ENCODE measurements around the gene RGS8.

RGS8 gene

DNA sequence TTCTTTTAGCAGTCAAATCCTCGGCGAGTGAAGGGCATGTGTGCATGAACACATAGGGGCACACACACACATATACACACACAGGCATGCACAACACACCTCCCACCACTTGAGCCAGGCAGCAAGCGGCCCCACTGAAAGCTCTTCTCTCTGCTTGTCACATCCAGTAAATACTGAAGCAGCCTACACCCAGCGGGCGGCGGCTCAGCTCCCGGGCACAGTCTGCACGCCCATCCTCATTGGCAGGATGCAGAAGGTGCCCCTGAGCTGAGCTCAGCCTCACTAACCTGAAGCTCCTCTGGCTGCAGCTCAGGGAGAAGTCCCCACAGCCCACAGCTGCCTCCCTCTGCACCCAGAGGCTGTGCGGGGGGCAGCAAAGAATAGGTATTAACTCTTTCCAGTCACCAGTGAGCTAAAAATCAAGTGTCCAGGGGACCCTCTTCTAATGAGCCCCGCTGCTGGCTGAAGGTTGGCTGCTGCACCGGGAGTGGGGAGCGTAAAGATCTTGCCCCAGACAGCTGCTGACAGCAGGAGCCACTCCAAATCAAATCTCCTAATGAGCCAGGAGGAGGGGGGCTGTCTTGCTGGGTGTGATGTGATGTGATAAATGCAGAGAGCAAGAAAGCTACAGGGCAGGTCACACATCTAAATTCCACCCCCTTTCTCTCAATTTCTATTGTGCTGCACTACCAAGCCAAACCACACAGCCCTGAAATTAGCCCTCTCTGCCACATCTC, 12.5 kb downstream of the RGS8 start:
- DNase-seq (ENCODE audit: low spot score) = peak; percentile 61

DNA sequence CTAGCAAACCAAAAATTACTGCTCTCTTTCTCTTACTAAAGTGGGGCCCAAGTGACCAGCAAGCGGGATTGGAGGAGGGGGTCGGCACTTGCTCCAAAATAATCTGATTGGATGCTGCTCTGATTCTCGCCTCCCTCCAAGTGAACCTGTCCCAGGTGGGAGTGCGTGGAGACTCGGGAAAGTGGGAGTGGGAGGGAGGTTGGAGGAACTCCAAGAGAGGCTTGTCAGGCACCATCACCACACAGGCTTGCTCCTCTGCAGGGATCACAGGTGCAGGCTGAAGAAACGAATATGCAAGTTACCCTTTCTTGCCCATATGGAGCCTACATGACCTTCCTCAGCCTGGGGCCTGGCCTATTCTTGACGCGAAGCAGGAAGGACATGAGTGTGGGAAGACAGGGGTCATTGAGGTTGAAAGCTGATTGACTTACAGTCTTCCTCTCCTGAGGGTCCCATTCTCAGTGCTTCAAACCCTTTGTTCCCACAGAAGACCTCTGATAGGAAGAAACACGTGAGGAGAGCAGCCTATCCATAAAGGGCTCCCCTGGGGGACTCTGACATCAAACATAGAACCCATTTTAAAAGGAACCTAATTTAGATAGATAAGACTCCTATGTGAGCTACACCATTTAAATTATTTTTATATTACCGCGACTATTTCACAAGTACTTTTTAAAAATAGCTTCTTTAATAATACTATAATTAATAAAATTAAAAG, 14.2 kb downstream of the RGS8 start:
- no peak for DNase-seq (ENCODE audit: low spot score)

DNA sequence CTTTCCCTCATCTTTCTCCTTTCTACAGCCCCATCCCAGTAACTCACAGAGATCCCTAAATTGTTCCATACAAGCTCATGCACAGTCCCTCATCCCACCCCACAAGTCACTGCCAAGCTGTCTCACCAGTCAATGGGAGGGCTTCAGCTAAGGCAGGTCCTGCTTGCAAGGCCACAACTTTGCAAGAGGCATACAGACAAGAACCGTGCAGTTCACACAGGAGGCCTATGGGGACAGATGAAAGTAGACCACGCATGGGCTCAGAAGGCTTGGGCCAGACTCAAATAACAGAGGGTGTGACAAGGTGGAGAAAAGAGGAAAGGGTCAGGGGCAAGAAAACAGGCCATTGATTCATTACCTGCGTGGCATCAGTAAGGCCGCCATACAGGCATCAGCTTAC, 15.1 kb downstream of the RGS8 start:
- DNase-seq (ENCODE audit: low spot score) = no peak

DNA sequence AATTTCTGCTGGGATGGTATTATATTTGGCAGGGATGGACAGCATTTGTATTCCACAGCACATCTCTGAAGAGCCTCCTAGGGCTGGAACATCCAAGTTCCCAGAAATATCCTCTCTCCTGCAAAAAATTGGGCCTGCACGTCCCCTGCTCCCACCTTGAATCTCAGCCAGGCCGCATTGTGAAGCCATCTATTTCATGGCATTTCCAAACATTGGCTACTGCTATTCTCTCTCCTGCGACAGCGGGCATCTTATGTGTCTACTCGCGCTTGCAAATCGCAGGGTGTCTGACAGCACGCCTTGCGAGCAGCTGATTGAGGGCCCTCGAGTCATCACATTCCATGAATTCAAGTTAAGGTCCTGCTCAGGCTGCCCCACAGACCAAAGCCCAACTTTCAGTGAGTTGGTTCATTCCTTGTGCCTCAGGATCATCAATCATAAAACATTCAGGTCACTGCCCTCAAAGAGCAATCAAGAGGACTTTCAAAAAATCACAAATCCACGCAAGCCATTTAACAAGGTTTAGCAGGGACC, 15.8 kb downstream of the RGS8 start:
- DNase-seq (ENCODE audit: low spot score) = no peak

DNA sequence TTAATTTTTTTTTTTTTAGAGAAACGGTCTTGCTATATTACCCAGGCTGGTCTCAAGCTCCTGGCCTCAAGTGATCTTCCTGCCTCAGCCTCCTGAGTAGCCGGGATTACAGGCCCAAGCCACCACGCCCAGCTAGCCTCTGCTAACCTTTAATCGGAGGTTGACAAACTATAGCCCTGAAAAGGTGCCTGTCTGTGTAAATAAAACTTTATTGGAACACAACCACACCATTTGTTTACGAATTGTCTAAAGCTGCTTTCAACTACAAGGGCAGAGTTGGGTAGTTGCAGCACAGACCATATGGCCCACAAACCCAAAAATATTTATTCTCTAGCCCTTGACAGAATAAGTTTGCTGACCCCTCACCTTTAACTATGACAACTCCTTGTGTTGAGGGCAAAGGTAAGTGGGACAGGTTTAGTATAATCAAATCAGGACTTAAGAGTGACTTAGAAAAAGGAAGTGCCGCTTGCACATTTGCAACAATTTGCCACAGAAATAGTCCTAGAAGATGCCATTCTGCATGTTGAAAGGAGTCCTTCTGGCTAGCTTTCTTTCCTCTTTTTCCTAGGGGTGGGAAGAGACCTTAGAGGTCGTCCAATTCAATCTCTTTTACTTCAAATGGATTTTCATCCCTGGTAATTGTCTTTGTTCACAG, 16.4 kb downstream of the RGS8 start:
- no peak for DNase-seq (ENCODE audit: low spot score)

DNA sequence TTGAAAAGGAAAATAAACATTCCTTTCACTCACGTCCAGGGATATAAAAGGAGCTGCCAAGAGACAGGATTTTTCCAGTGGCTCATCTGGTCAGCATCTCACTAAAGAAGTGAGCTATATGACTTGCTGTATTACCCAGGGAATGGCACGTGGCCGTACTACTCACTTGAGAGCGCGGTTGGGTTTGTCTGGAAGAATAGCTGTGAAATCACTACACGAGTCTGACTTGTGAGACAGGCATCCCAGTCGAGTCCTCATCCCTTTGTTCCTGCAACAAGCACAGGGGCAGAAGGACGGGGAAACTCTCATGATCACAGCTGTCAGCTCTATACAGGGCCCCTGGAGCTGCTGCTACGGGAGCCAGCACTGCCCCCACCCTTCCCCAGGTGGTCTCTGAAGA, 17.7 kb downstream of the RGS8 start:
- no peak for DNase-seq (ENCODE audit: low spot score)

DNA sequence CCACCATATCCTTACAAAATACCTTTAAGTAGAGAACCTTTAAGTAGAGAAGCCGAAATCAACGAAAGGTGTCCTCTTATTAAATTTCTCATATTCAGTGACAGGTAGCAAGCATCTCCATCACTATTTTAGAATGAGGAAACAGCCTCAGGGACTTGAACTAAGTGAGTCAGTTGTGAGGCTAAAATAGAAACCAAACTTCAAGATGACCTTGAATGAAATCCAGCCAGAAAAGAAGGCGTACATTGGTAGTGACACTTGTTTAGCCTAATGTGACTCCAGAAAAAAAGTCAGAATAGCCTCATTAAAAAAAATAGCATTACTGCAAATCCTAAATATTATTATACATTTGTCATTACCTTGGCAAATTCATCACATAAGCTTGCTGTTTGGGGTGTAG, 20.1 kb downstream of the RGS8 start:
- DNase-seq (ENCODE audit: low spot score) = no peak

DNA sequence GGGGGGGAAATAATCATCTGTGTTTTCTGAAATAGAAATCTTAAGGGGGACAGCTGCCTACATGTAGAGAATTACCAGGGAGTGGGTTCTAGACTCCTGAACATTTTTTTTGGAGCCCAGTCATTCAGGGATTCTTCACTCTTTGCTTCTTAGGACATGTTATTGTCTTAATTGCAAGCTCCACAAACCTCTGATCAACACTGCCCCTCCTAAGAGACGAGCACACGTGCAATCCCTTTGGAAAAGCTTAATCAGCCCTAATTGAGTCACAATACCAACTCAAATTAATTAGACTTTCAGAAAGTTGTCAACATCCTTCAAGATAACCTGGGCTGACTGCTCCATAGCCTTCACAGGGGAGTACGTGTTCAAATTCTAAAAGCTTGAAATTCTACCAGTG, 21.4 kb downstream of the RGS8 start:
- no peak for DNase-seq (ENCODE audit: low spot score)

DNA sequence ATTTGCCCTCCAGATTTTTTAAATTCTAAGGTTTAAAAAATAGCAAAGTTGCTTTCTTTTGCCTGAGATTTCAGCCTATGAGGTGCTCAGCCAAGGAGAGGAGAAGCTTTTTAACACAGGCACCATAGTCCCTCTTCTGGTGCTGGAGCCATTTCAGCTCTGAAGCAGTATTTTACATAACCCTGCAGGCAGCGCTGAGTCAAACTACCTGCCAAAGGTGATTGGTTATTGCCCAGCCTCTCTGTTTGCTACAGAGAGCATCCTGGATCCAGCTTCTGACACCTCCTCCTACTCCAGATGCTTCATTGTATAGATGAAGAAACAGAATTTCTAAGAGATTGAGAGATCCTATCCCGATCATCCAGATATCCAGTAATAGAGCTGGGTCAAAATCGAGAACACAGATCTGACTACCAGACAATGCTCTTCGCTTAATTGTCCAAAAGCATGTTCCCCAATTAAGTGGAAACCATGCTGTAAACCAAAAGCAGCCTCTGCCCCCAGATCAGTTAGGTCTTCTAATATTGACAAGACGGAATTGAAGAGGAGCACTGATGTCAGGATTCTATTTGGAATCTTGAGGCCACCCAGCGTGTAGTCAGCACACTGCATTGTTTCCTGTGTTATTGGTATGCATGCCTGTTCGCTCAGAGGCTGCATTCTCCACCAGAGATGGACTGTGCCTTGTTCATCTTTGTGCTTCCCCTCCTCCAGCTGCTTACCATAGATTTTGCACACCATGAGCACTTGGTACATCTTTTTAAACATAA, 22.1 kb downstream of the RGS8 start:
- no peak for DNase-seq (ENCODE audit: low spot score)

DNA sequence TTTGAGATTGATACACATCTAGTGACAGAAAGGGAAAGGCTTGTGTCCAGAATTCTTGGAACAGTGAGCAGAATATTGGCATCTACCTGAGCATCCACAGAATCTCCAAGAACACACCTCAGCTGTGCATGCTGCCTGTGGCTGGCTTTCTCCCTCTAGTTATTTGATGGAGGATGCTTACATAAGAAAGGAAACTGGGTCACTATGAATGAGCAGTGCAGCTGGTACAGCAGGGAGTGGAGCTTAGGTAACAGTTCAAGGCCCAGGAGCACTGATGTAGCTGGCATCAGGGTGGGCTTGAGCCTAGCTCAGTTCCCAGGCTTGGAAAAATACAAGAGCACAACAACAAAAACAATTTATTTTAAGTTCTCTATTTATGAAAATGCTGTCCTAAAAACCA, 26.3 kb downstream of the RGS8 start:
- peak; percentile 93 for DNase-seq (ENCODE audit: low spot score)

DNA sequence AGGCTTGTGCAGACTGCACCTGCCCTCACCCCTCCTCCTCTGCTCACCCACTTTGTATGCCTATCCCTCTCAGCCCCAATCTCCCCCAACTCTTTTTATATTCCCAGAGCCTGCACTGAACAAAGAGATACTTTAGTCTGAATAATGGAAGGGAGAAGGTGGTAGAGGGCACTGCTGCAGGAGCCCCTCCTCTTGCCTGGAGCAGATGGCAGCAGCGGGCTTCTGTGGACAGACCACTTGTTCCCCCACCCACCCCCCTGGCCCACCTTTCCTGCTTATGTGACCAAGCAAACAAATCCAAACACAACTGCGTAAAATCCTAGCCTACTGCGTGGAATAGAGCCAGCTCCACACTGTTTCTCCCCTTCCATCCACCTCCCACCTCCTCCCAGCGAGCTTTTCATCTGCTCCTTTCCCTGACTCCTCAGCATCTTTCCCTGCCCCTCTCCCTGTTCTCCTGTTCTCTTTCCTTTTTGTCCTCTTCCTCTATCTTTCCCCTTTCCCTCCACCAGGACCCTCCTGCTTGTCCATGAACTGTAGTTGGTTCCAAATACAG, 27.5 kb downstream of the RGS8 start:
- no peak for DNase-seq (ENCODE audit: low spot score)

DNA sequence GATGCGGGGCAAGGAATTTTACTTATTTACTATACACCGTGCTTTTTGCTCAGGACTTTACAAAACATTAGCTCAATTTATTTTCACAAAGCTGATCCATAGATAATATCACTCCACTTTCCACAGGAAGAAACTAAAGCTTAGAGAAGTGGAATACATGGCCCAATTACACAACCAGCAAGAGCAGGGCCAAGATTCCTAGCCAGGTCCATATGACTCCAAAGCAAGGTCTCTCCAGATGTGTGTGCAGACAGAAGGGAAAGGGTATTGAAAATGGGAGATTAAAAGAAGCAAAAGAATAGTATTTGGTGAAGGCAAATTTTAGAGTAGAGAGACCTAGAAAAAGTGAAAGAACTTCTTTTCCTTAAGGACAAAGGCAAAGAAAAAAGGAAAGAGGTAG, 30.4 kb downstream of the RGS8 start:
- no peak for DNase-seq (ENCODE audit: low spot score)

DNA sequence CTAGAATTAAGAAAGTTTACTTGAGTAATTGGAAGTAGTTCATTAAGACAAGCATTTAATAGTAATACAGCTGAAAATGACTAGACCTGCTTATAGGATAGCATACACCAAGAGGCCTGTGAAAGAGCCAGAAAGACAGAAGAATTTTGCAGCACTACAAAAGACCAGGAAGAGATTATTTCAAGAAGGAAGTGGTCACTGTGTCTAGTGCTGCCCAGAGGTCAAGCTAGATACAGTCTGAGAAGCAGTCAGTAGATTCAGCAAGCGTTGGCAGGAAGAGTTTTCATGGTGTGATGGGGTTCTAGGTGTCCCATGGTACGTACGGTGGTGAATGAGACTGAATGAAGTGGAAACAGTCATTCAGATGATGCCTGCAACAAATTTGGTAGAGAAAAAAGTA, 31.5 kb downstream of the RGS8 start:
- no peak for DNase-seq (ENCODE audit: low spot score)

DNA sequence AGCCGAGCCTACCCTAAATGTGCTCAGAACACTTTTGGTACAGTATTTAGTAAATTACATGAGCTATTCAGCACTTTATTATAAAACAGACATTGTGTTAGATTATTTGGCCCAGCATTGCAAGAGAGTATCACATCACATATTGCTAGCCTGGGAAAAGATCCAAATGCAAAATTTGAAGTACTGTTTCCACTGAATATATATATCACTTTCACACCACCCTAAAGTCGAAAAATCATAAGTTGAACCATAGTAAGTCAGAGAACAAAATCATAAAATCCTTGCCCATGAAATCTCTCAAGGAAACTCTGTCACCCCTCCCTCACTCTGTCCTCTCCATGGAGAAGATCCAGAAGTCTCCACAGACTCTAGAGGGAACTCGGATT, 33.1 kb downstream of the RGS8 start:
- DNase-seq (ENCODE audit: low spot score) = no peak

DNA sequence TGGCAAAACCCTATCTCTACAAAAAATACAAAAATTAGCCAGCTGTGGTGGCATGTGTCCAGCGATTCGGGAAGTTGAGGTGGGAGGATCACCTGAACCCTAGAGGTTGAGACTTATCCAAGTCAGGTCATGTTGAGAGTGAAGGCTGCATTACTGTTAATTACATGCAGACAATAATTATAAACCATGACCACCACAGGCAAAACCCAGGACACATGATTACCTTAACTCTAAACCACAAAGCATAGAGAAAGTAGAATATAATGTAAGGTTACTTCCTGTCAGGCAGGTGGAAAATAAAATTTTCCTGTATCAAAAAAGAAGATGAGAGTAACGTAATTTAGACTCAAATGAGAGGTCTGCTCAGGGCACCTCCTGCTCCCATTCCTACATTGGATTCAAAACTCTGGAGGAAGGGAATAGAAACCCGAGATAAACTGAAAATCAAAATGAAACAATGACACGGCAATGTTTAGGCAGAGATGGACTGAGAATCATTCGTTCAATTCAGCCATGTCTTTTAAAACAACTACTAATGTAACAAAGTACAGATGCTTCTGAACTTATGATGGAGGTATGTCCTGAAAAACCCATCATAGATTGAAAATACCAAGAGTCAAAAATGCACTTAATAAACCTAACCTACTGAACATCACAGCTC, 33.6 kb downstream of the RGS8 start:
- no peak for DNase-seq (ENCODE audit: low spot score)

DNA sequence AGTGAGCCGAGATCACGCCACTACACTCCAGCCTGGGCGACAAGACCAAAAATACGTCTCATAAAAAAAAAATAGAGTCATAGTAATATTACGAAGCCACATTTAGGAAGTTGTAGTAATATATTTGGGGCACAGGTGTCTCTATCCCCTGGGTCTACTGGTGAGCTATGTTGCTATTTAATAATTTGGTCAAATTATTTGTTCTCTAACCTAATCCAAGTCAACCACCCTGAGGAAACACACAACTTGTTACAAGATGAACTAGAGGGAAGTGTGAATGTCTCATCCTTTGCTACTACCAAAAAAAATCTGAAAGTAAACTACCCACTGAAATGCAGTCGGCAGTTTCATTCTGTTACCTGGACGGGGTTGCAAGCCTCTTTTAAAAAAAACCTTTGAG, 35.3 kb downstream of the RGS8 start:
- DNase-seq (ENCODE audit: low spot score) = no peak

DNA sequence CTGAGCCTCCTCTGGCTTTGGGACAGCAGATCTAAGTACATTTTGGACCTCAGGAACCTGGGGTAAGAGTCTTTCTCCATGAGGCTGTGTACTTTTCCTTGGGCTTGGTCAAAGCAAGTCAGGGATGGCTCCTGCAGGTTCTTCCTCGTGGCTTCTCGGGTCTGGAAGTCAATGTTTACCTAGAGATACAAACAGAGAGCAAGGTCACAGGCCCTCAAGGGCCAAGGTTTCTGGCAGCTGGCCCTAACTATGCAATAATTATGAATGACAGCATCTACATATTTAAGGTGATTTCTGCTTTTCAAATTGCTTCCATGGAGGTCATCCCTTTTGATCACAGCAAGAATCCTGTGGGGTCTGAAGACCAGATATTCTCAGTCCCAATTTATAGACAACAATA, 37.6 kb downstream of the RGS8 start:
- no peak for DNase-seq (ENCODE audit: low spot score)

DNA sequence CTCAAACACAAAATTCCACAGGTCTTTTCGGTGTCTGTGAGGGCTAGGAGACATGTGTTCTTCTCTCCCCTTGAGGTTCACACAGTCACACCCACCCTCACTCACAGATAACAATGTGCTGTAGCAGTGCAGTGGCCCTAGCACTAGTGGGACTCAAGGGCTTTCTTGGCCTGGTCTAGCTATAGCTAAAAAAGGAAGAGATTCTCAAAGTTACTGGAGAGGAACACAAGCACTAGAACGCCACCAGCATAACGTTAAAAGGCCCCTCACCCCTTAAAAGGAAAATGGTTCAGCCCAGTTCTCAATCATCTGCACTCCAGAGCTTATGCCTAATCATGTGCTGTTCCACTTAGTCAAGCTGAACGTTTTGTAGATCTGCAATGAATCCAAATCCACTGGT, 39.5 kb downstream of the RGS8 start:
- DNase-seq (ENCODE audit: low spot score) = no peak

DNA sequence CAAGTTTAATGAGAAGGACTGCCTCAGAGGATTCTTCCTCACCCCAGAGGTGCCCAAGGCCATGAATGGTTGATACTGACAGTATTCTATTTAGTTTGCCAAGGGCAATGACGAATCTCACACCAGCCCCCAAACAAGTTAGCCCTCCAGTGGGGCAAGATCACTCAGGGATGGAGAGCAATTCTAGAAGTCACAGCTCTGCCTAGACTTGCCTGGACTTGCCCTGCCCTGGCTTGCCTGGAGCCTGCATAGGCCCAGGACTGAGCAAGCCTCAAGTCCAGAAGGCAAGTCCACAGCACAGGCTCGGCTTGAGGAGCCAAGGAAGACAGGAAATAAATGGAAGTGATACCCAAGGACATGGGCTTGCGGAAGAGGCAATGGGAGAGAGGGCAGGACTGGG, 40.7 kb downstream of the RGS8 start:
- no peak for DNase-seq (ENCODE audit: low spot score)

DNA sequence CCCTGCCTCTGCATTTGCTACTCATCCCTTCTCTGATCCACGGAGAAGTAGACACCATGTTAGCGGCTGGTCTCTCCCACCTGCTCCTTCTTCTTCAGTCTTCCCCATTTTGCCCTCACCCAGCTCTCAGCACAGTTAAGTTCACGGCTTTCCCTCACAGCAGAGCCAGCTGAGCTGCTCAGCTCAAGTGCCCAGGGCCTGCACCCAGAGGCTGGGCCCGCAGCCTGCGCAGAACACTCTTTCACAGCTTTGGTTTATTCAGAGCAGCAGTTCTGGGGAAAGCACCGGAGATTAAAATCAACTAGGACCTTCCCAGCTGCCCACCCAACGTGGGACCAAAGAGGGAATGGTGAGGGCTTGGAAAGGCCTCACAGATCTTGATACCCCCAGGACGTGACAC, 41.9 kb downstream of the RGS8 start:
- no peak for DNase-seq (ENCODE audit: low spot score)

DNA sequence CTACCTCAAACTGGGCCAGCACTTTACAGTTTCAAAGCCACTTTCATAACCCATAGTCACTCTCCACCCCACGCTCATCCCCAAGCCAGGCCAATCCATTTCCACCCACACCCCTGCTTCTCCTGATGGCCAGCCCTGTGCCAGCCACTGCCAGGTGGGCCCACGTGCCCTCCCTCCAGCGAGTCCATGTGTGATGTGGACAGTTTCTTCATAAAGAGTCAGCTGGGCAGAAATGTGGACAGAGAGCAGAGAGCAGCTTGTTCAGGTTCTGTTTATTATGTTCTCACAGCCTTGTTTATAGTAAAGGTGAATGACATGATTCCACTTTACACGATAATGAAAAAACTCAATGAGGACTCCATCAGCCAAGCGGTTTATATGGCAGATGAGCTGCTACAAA, 42.8 kb downstream of the RGS8 start:
- DNase-seq (ENCODE audit: low spot score) = no peak

DNA sequence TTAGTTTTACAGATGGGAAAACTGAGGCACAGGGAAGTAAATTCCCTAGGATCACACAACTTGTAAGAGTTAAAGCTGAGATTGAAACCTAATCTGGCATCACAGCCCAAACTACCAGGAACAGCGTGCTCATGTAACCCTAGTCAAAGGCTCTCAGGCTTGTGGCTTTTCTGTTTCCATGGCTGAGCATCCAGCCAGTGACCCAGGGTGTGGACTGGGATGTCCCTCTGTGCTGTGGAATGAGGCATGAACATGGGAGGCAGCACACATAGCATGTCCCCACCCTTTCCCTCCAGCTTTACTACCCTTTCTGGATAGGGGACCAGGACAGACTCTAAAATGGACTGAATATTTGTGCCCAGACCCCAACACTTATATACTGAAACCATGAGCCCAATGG, 45.1 kb downstream of the RGS8 start:
- DNase-seq (ENCODE audit: low spot score) = no peak

Measured in cerebellar cortex (tissue), 1 donor.